Body of pancreas (tissue), 4 donors: Measurements from ENCODE around the gene TRIML1.
"Not testable (repeated sequence)": the region's sequence is repeated elsewhere in the genome, so short reads cannot be mapped to it uniquely, and the experiment has no call there.

ENCODE experiments used
- CTCF ChIP-seq, 7 experiments: fragments of 450-650 bp in 4 of 7; fragments of 200-600 bp in 3 of 7; sonication (generic) in 3 of 7; IDR thresholded peaks; one replicate each; pipeline ENCODE4 v1.5.1; 2016 to 2019; ENCODE audit warnings: antibody characterized with exemption in 7 of 7
- POLR2A ChIP-seq, 3 donors: fragments of 450-650 bp; IDR thresholded peaks; one replicate each; pipeline ENCODE4 v1.6.1; 2016; ENCODE audit warnings: antibody characterized with exemption in 3 of 3, mild to moderate bottlenecking in 2 of 3

GRCh38 chr4:188159513-188160226 is 20.4 kb downstream of the TRIML1 start:
- not testable (repeated sequence) for TF ChIP-seq CTCF, POLR2A (IDR thresholded peaks at IDR 0.05)
